Renal cortex interstitium (tissue), 11 donors: ENCODE measurements around the gene PAX5. TPM values are rescaled to one million over a fixed set of nuclear protein-coding genes. Genes with fewer than 3 reads are reported as not detected.

Experiments used
- DNase-seq, 11 donors: peaks; one replicate each; pipeline ENCODE4 v3.0.0-alpha.2; 2013; ENCODE audit warnings: low read depth in 9 of 11, low spot score in 4 of 11; ENCODE audit errors: extremely low read depth in 1 of 11
- polyA plus RNA-seq, 3 donors: library from polyadenylated mRNA; unstranded; fragments of 120-200 nt; gene quantifications; one replicate each; pipeline ENCODE4 v1.2.1, GENCODE V29; 2013; ENCODE audit not compliant: insufficient read length in 3 of 3

Gene PAX5
- polyA plus RNA-seq, 3 donors = 0.09 to 0.22 (median 0.17) TPM

GRCh38 chr9:36862206-36863145, 171.6 kb downstream of the PAX5 start:
- peak in 2 of 11 donors; percentile 20 to 37 for DNase-seq

GRCh38 chr9:36861528-36862205, 172.4 kb downstream of the PAX5 start:
- no peak for DNase-seq

GRCh38 chr9:36858805-36859375, 175.2 kb downstream of the PAX5 start:
- peak in 2 of 11 donors; percentile 27 to 36 for DNase-seq

GRCh38 chr9:36855448-36856315, 178.4 kb downstream of the PAX5 start:
- DNase-seq = no peak

- no peak for DNase-seq
Measured at GRCh38 chr9:36854751-36855150, 179.3 kb downstream of the PAX5 start.

GRCh38 chr9:36854034-36854433, 180.0 kb downstream of the PAX5 start:
- no peak for DNase-seq

GRCh38 chr9:36853233-36853632, 180.8 kb downstream of the PAX5 start:
- DNase-seq = no peak

- no peak for DNase-seq
Measured at GRCh38 chr9:36849943-36850342, 184.1 kb downstream of the PAX5 start.

GRCh38 chr9:36848946-36849345, 185.1 kb downstream of the PAX5 start:
- DNase-seq = no peak

GRCh38 chr9:36847781-36848673, 186.0 kb downstream of the PAX5 start:
- peak; percentile 45 to 89 (median 78) for DNase-seq

GRCh38 chr9:36846621-36847020, 187.4 kb downstream of the PAX5 start:
- no peak for DNase-seq

- no peak for DNase-seq
Measured at GRCh38 chr9:36845844-36846243, 188.2 kb downstream of the PAX5 start.

GRCh38 chr9:36844961-36845360, 189.1 kb downstream of the PAX5 start:
- no peak for DNase-seq

GRCh38 chr9:36843964-36844363, 190.1 kb downstream of the PAX5 start:
- no peak for DNase-seq

GRCh38 chr9:36842560-36843530, 191.2 kb downstream of the PAX5 start:
- no peak for DNase-seq

- DNase-seq = no peak
Measured at GRCh38 chr9:36840898-36841536, 193.1 kb downstream of the PAX5 start.
